ENCODE data around the gene MKRN2.

MKRN2 gene

GRCh38 chr3:12585181-12585580 lies 28.3 kb downstream of the MKRN2 start:
- Histone ChIP-seq H3K9me3 (no peaks in the 10 kb centered on the region), H4K20me1 (peaks cover 97% of the 10 kb centered on the region), H3K27ac (no peak overlapping the region), H3K36me3 (peaks cover 98% of the 10 kb centered on the region), H3K4me1 (peaks cover 2% of the 10 kb centered on the region), H3K4me2 (no peak overlapping the region), H3K4me3 (no peak overlapping the region), H3K9ac (no peak overlapping the region), H3K27me3 (no peaks in the 10 kb centered on the region)
- TF ChIP-seq Cebpa-rat (IDR thresholded peaks at IDR 0.05), result no peak

GRCh38 chr3:12585970-12586369 lies 29.1 kb downstream of the MKRN2 start:
- Histone ChIP-seq H4K20me1 (peaks cover 100% of the 10 kb centered on the region), H3K27ac (no peak overlapping the region), H3K4me3 (no peak overlapping the region), H3K4me2 (no peak overlapping the region), H3K9ac (no peak overlapping the region), H3K27me3 (no peaks in the 10 kb centered on the region), H3K4me1 (peaks cover 10% of the 10 kb centered on the region), H3K36me3 (peaks cover 100% of the 10 kb centered on the region), H3K9me3 (no peaks in the 10 kb centered on the region)
- TF ChIP-seq Cebpa-rat (IDR thresholded peaks at IDR 0.05), result no peak

DNA sequence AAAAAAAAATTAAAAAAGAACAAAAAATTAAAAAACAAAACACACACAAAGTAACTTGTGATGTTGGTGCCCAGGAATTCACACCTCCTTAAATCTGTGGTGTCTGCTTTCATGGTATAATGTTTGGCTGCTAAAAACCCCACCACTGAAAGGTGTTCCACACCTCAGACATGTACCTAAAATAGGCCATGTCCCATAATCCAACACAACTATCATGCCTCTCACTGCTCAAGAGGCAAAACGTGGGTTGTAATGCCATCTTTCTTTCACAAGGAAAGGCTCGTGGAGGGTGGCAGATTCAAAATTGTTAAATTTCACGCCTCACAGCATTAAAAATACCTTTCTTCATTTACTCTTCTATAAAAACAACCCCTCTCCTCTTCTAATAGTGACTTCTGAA lies 29.5 kb downstream of the MKRN2 start:
- Histone ChIP-seq H3K36me3 (peaks cover 100% of the 10 kb centered on the region), H4K20me1 (peaks cover 100% of the 10 kb centered on the region), H3K4me2 (no peak overlapping the region), H3K9me3 (no peaks in the 10 kb centered on the region), H3K4me1 (peaks cover 14% of the 10 kb centered on the region), H3K9ac (no peak overlapping the region), H3K27ac (no peak overlapping the region), H3K27me3 (no peaks in the 10 kb centered on the region), H3K4me3 (no peak overlapping the region)
- TF ChIP-seq Cebpa-rat (IDR thresholded peaks at IDR 0.05), result no peak

- peaks cover 31% of the 10 kb centered on the region for H3K4me1 ChIP-seq
- H3K36me3 ChIP-seq, result peaks cover 99% of the 10 kb centered on the region
- no peaks in the 10 kb centered on the region for H3K27me3 ChIP-seq
- no peaks in the 10 kb centered on the region for H3K9me3 ChIP-seq
- H3K27ac ChIP-seq, result no peak overlapping the region
- no peak for TF ChIP-seq Cebpa-rat (IDR thresholded peaks at IDR 0.05)
- H3K4me3 ChIP-seq, result no peak overlapping the region
- H3K4me2 ChIP-seq, result no peak overlapping the region
- H3K9ac ChIP-seq, result no peak overlapping the region
- H4K20me1 ChIP-seq, result peaks cover 96% of the 10 kb centered on the region
Measured at GRCh38 chr3:12588039-12589009, 31.4 kb downstream of the MKRN2 start.

GRCh38 chr3:12590096-12590495 lies 33.2 kb downstream of the MKRN2 start:
- H3K27ac ChIP-seq, result no peak overlapping the region
- no peaks in the 10 kb centered on the region for H3K27me3 ChIP-seq
- H3K9me3 ChIP-seq, result no peaks in the 10 kb centered on the region
- no peak overlapping the region for H3K4me3 ChIP-seq
- H4K20me1 ChIP-seq, result peaks cover 95% of the 10 kb centered on the region
- H3K9ac ChIP-seq, result no peak overlapping the region
- no peak overlapping the region for H3K4me2 ChIP-seq
- peaks cover 31% of the 10 kb centered on the region for H3K4me1 ChIP-seq
- H3K36me3 ChIP-seq, result peaks cover 99% of the 10 kb centered on the region
- TF ChIP-seq Cebpa-rat (IDR thresholded peaks at IDR 0.05), result no peak

GRCh38 chr3:12591456-12591855 lies 34.6 kb downstream of the MKRN2 start:
- Histone ChIP-seq H3K27me3 (no peaks in the 10 kb centered on the region), H3K9ac (peak overlapping the region; percentile 46; the same call in 1 of the 2 replicates), H3K9me3 (no peaks in the 10 kb centered on the region), H3K4me2 (peak overlapping the region; percentile 52), H4K20me1 (peaks cover 83% of the 10 kb centered on the region), H3K27ac (no peak overlapping the region), H3K4me3 (no peak overlapping the region), H3K4me1 (peaks cover 31% of the 10 kb centered on the region), H3K36me3 (peaks cover 99% of the 10 kb centered on the region)
- no peak for TF ChIP-seq Cebpa-rat (IDR thresholded peaks at IDR 0.05)

- peaks cover 99% of the 10 kb centered on the region for H3K36me3 ChIP-seq
- TF ChIP-seq Cebpa-rat (IDR thresholded peaks at IDR 0.05), result no peak
- no peak overlapping the region for H3K9ac ChIP-seq
- H3K4me2 ChIP-seq, result peak overlapping the region; percentile 52
- no peaks in the 10 kb centered on the region for H3K9me3 ChIP-seq
- H3K4me1 ChIP-seq, result peaks cover 31% of the 10 kb centered on the region
- no peak overlapping the region for H3K27ac ChIP-seq
- no peak overlapping the region for H3K4me3 ChIP-seq
- H4K20me1 ChIP-seq, result peaks cover 76% of the 10 kb centered on the region
- no peaks in the 10 kb centered on the region for H3K27me3 ChIP-seq
Measured at GRCh38 chr3:12591997-12592715, 35.3 kb downstream of the MKRN2 start.

DNA sequence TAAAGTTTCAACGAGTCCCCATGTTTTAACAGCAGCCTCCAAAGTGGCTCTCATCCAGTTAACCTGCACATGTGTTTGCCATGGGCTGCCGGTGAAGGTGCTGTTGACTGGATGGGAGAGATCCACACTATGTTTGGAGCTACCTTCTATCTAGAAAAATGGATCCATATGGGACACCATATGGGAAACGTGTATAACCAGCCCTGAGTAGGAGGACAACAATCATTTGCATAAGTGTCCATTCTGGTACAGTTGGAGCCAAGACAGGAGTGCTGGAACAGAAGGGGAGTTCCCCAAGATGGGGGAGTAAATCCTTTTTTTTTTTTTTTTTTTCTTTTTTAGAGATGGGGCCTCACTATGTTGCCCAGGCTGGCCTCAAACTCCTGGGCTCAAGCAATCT lies 36.6 kb downstream of the MKRN2 start:
- Histone ChIP-seq H3K36me3 (peaks cover 99% of the 10 kb centered on the region), H4K20me1 (peaks cover 63% of the 10 kb centered on the region), H3K9me3 (no peaks in the 10 kb centered on the region), H3K4me1 (peaks cover 31% of the 10 kb centered on the region), H3K4me2 (no peak overlapping the region), H3K9ac (no peak overlapping the region), H3K4me3 (no peak overlapping the region), H3K27me3 (no peaks in the 10 kb centered on the region), H3K27ac (no peak overlapping the region)
- no peak for TF ChIP-seq Cebpa-rat (IDR thresholded peaks at IDR 0.05)

GRCh38 chr3:12598890-12599289 lies 42.0 kb downstream of the MKRN2 start:
- Histone ChIP-seq H3K4me2 (no peak overlapping the region), H3K4me3 (no peak overlapping the region), H3K27ac (no peak overlapping the region), H4K20me1 (peaks cover 35% of the 10 kb centered on the region), H3K9ac (no peak overlapping the region), H3K27me3 (no peaks in the 10 kb centered on the region), H3K36me3 (peaks cover 99% of the 10 kb centered on the region), H3K4me1 (no peaks in the 10 kb centered on the region), H3K9me3 (no peaks in the 10 kb centered on the region)
- TF ChIP-seq Cebpa-rat (IDR thresholded peaks at IDR 0.05), result no peak

- peaks cover 98% of the 10 kb centered on the region for H3K36me3 ChIP-seq
- peaks cover 28% of the 10 kb centered on the region for H4K20me1 ChIP-seq
- no peak for TF ChIP-seq Cebpa-rat (IDR thresholded peaks at IDR 0.05)
- H3K9me3 ChIP-seq, result no peaks in the 10 kb centered on the region
- H3K27ac ChIP-seq, result no peak overlapping the region
- no peaks in the 10 kb centered on the region for H3K27me3 ChIP-seq
- H3K9ac ChIP-seq, result no peak overlapping the region
- no peak overlapping the region for H3K4me2 ChIP-seq
- no peaks in the 10 kb centered on the region for H3K4me1 ChIP-seq
- H3K4me3 ChIP-seq, result no peak overlapping the region
Measured at GRCh38 chr3:12601072-12601471, 44.2 kb downstream of the MKRN2 start.
